SK-N-DZ (cell line): Measurements from ENCODE around the gene SUZ12. TPM values are rescaled to one million over a fixed set of nuclear protein-coding genes. Genes with fewer than 3 reads are reported as not detected.
"Not testable (repeated sequence)": the region's sequence is repeated elsewhere in the genome, so short reads cannot be mapped to it uniquely, and the experiment has no call there.

Experiments used
- DNase-seq: peaks from one replicate; pipeline ENCODE4 v3.0.0-alpha.2; 2015; ENCODE audit warnings: low spot score
- polyA plus RNA-seq, 2 experiments: library from polyadenylated mRNA; depleted of rRNA; stranded (reverse); fragments of >200 nt; gene quantifications; 2 replicates each; pipeline ENCODE4 v1.2.3, GENCODE V29; 2014

The SUZ12 gene
- polyA plus RNA-seq (2014; cell fraction: cytosol; rRNA removed) = 33.3 and 35.7 TPM in 2 replicates
- 42.1 and 50.1 TPM in 2 replicates for polyA plus RNA-seq (2014; cell fraction: nucleus; rRNA removed)

DNA sequence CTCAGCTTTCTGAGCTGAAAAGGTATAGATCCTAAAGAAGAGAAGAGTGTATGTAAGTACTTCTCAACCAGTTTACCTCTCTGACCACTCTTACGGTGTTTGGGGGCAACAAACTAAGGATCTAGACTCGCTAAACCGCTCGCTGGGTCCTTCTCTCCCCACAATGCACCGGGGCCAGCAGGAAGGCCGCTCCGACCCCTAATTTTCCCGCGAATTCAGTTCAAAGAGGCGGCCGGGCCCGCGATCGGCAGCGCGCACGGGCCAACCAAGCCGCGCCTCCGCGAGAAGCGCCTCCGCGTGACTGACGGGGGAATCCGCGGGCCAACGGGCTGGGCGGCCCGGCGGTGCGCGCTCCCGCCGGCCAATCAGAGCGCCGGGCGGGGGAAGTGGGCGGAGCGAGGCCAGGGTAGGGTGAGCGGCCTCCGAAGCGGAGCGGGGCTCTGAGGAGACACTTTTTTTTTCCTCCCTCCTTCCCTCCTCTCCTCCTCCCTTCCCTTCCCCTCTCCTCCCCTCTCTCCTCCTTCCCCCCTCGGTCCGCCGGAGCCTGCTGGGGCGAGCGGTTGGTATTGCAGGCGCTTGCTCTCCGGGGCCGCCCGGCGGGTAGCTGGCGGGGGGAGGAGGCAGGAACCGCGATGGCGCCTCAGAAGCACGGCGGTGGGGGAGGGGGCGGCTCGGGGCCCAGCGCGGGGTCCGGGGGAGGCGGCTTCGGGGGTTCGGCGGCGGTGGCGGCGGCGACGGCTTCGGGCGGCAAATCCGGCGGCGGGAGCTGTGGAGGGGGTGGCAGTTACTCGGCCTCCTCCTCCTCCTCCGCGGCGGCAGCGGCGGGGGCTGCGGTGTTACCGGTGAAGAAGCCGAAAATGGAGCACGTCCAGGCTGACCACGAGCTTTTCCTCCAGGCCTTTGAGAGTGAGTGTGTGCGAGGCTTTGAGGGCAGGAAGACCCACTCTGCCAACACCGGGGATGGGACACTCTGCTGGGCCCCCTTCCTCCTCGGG is at the start of gene SUZ12:
TSS of gene SUZ12 (plus strand) at position 393 of the 995 bp plus-strand sequence. CDS start at position 633, 240 bp downstream.
- DNase-seq = peak; percentile 93

DNA sequence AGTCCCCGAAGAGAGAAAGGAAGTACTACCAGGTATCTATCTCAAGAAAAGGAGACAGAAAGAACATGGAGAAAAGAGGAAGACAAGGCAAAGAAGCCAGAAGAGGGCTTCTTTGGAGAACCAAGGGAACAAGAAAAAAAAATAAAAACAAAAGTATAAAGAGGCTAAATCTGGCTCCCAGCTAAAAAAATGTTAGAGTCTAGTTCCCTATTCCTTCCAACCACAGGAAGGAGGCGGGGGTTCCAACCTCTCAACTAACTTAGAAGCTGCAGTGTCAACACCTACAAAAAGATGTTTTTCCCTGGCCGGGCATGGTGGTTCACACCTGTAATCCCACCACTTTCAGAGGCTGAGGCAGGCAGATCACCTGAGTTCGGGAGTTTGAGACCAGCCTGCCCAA is 48.7 kb upstream of the SUZ12 start:
- DNase-seq = no peak

DNA sequence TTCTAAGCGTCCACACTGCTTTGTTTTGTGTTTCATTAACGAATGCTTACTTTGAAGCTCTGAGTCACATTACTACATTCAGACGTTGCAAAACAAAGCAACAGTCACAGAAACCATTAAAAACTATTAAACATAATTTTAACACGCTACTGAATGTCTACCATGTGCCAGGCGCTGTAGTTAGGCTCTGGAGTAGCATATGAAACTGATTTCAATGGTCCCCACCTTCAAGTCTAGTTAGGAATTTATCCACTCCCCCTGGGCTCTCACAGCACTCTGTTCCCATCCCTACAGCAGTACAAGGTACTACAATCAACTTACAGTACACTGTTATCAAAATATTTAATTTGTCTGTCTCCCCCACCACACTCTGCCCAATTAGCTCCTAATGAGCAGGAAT is 35.9 kb upstream of the SUZ12 start:
- no peak for DNase-seq

DNA sequence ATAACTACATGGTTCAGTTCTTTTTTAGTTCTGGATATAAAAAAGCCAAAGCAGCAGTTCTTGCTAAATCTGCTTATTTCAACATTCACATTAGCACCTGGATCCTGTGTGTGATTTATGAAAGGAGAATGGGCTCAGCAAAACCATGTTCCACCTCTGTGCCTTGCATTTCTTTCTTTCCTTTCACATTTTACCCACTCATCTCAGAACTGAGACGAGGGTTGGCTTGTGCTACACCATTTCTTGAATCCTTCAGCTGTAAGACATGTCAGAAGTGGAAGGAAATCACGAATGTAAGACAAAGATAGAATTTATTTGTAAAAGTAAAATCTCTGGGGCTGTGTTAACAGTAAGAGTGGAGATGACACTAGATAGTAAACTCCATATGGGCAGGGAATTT is 34.1 kb upstream of the SUZ12 start:
- no peak for DNase-seq

DNA sequence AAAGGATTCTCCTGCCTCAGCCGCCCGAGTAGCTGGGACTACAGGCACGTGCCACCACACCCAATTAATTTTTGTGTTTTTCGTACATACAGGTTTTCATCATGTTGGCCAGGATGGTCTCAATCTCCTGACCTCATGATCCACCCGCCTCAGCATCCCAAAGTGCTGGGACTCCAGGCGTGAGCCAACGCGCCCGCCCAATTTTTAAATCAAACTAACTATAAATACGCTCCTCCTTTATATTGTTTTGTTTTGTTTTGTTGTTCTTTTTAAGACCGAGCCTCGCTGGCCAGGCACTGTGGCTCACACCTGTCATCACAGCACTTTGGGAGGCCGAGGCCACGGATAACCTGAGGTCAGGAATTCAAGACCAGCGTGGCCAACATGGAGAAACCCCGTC is 33.4 kb upstream of the SUZ12 start:
- no peak for DNase-seq

DNA sequence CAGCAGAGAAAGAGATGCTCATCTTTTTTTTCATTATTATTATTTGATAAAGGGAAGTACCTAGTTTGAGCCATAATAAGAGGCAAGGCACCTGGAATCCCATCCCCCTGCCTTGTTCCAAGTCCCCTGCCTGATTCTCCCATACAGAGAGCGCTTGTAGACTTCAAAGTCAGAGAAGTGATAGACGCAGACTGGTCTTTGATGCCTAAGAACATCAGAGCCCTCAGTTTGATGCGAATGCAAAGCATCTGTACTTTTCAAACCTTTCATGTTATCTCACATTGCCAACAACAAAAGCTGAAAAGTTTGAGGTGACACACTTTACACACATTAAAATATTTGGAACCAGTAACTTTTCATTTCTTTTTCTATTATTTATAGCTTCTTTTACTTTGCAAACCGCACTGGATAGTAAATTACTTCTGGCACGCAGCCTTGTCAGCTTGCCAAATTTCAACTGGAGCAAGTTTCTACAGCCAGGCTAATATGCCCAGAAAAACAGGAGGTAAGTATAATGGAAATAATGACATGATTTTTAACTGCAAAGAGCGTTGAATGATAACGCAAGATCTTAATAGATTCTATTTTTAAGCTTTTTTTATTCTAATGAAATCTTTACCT is 29.4 kb upstream of the SUZ12 start:
- DNase-seq = no peak

DNA sequence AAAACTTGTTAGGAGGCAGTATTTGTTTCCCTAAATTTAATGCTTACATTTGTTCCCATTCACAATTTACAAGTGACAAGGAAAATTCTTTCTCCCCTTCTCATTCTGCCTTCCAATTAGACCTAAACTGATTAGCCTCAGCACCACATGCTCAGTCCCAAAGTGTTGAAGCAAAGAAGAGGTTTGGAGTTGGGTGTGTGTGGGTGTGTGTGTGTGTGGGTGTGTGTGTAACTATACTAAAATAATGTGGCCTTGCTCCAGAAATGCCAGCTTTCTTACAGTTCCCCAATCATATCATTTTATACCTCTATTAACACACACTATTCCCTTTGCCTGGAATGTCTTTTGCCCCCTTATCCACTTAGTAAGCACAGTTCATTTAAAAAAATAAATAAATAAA is 28.4 kb upstream of the SUZ12 start:
- DNase-seq = no peak

DNA sequence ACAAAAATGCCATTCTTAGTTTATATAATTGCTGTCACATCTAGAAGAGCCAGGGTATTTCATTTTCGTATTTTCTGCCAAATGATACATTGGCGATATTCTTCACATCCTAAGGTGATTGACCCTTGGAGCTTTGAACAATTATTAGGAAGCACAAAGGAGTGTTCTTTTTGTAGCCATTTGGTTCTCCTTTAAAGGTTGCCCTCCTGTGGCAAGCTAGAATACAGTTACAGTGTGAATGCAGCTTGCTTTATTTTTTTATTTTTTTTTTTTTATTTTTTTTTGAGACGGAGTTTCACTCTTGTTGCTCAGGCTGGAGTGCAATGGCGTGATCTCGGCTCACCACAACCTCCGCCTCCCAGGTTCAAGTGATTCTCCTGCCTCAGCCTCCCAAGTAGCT is 24.1 kb upstream of the SUZ12 start:
- not testable (repeated sequence) for DNase-seq

DNA sequence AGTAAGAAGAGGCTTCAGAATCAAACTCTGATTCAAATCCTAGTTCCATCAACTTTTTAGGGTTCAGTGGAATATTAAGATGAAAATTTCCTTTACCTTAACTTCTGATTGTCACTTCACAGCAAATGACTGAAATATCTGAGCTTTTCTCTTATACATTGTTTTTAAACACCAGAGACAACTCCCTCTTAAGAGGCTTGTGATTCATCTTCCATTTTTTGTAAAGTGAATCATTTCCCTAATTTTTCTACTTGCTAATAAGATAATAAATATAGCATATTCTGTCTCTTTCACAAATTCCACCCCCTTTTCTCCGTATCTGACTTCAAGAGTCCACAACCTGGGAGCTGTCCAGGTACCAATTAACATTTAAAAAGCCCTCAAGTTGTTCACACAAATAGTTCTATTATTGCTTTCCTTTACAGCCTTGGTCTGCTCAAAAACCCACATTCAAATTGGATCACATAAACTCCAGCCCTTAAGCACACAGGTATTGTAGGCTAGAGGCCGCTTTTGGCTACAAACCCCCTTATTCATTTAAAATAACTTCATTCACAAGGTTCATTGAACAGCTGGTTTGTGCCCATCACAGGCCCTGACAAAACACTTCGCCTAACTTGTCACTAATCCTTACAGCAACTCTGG is 21.2 kb upstream of the SUZ12 start:
- DNase-seq = no peak

DNA sequence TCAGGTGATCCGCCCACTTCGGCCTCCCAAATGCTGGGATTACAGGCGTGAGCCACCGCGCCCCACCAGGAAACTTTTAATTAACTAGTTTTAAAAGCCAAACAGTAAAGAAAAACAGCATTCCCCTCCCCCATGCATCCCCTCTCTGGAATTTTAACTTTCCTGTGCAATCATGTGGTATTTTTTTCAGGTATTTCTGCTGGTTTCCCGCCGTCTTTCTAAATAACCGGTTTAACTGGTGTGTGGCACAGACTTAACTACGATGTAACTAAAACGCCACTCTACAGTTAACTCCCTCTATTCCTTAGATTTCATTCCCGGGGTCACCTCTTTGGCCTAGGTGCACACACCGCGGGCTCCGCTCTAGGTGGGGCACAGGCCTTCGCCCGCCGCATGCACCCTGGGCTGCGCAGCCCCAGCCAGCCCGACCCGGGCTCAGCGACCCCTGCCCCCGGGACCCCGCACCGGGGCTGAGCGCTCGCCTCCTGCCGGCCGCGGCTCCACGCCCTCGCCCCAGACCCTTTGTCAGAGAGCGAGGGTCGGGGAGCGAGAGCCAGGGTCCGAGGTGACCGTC is 20.2 kb upstream of the SUZ12 start:
- no peak for DNase-seq

DNA sequence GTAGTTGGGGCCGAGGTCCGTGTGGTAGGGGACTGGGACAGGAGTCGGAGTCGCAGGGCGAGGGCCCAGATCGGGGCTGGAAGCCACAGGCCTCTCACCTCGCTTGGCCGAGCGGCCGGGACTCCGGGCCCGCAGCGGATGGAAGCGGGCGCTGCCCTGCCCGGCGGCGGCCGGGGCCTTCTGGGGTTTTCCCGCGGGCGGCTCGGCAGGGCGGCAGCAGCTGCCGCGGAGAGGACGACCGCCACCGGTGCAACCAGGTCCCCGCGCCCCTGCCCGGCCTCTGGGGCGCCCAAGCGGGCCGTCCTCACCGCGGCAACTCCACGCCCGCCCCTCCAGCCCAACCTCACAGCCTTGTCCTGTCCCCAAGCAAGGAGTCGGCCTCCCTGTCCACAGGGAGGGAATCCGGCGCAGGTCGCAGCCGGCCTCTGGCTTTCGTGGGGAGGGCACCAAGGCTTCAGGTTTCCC is 19.7 kb upstream of the SUZ12 start:
- no peak for DNase-seq

DNA sequence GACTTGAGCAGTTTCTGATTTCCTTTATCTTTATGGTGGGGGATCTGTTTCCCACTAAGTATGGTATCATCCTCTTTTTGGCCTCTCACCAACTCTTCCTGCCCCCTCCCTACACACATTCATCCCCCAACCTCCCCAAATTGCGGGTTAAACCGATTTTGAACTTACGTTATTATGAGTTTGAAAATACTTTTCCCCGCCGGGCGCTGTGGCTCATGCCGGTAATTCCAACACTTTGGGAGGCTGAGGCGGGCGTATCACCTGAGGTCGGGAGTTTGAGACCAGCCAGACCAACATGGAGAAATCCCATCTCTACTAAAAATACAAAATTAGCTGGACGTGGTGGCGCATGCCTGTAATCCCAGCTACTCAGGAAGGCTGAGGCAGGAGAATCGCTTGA is 19.1 kb upstream of the SUZ12 start:
- DNase-seq = not testable (repeated sequence)

DNA sequence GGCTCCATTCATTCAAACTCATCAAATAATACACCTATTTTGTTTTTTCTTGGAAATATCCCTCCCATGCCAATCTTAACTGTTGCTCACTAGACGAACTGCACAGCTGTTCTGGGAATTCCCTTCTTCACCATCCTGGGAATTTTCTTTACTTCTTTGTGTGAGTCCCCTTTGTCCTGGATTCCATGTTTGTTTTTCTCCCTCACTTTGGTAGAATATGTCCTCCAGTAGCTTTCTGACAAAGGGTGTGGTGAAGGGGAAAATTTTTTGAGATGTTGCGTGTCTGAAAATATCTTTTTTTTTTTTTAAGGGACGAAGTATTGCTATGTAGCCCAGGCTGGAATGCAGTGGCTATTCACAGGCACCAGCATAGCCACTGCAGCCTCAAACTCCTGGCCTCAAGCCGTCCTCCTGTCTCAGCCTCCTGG is 18.1 kb upstream of the SUZ12 start:
- DNase-seq = no peak

DNA sequence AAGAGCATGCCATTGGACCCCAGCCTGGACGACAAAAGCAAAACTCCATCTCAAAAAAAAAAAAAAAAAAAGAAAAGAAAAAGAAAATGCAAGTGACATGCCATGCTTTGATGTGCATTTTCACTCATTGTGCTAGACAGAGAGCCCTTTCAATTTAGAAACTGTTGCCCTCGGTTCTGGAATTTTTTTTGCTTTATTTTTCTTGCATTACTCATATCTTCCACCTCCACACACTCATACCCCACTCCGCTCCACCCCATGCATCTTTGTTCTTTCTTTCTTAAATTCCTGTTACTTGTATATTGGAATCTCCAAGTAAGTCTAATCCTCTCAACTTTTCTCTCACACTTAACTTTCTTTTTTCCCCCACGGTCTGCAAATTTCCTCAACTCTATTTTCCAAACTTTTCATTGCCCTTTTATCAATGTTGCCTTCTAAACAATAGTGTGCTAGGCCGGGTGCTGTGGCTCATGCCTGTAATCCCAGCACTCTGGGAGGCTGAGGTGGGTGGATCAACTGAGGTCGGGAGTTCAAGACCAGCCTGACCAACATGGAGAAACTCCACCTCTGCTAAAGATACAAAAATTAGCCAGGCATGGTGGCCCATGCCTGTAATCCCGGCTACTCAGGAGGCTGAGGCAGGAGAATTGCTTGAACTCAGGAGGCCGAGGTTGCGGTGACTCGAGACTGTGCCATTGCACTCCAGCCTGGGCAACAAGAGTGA is 16.8 kb upstream of the SUZ12 start:
- DNase-seq = no peak

DNA sequence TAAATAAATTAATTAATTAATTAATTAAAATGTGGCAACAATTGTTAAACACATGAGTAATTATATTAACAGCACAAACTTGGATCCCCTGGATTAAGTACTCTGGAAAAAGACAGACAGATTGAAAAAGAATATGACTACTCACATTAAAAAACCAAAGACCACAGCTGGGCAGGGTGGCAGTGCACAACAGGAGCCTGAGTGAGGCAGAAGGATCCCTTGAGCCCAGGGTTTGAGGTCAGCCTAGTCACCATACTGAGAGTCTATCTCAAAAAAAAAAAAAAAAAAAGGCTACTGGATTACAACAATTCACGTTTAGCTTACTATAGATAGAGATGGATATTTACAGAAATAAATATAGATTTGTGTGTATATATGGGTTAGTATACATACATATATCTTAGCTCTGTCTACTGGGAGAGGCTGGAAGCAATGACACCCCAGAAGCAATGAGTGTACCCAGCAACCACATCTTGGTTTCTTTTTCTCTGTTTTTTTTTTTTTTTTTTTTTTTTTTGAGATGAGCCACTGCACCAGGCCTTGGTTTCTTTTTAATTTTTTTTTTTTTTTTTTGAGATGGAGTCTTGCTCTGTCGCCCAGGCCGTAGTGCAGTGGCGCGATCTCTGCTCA is 10.6 kb upstream of the SUZ12 start:
- DNase-seq = no peak

DNA sequence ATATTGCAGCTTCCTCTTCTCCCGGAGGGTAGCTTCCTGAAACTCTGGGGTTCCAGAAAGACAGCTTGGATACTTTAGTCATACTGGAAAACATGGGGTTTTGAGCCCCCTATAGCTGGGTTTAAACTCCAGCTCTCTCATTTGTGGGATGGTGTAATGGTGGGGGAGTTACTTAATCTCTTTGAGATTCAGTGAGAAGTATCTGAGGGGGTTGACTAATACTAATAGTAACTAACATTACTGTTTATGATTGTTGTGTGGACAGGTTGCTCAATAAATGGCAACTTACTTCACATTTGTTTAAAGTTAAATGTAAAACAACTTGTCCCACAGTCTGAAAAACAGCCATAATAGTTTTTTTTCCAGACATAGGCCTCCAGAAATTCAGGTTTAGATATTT is 5.1 kb upstream of the SUZ12 start:
- no peak for DNase-seq

DNA sequence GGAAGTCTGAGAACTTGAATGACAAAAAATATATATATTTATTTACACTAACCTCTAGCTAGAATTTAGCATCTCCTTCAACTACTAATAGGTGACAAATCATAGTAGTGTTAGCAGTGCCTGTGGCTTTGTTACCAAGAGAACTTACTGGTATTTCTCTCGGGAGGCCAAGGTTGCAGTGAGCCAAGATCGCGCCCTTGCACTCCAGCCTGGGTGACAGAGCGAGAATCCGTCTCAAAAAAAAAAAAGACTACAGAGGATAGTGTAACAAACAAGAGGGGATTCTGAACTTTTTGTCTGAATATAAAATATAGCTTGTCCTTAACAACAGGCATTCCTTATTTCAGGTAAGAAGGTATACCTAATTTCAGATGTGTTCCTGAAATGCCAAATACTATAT is 1.3 kb upstream of the SUZ12 start:
- DNase-seq = no peak

DNA sequence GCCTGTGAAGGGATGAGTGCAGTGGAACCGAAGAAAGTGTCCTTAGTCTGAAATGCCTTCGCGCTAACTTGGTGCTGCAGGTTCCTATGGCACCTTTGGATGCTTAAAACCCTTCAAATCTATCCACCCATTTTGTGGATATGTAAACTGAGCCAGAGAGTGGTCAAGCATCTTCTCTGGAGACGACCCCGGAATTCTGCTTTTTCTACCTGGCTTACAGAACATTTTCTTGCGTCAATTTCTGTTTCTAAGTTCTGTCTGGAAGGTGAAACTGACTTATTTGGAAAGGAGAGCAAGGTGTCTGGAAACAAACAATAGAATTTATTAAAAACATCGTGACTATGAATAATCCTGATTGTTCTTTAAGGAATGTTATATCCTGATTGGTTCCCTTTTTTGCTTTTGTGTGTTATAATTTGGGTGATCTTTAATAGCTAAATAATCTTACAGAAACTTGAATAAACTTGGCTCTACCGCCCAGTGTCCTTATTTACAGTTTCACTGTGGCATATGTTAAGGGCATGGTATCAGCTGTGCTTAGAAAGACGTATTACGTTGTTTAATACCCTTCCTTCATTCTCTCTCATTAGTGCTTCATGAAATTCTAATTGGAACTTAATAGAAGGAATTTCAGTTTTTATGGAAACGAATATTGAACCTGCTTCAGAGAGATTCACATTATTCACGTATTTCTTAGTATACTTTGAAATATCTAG is 1.3 kb downstream of the SUZ12 start:
- not testable (repeated sequence) for DNase-seq

DNA sequence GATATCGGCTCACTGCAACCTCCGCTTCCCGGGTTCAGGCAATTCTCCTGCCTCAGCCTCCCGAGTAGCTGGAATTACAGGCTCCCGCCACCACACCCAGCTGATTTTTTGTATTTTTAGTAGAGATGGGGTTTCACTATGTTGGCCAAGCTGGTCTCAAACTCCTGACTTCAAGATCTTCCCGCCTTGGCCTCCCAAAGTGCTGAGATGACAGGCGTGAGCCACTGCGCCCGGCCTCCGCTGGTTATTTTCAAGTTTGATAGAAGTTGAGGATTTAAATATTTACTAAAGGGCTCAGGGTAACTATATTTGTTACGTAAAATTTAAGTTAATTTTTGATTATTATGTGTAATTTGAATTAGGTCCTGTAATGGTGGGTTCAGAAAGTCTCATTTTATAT is 5.1 kb downstream of the SUZ12 start:
- not testable (repeated sequence) for DNase-seq

DNA sequence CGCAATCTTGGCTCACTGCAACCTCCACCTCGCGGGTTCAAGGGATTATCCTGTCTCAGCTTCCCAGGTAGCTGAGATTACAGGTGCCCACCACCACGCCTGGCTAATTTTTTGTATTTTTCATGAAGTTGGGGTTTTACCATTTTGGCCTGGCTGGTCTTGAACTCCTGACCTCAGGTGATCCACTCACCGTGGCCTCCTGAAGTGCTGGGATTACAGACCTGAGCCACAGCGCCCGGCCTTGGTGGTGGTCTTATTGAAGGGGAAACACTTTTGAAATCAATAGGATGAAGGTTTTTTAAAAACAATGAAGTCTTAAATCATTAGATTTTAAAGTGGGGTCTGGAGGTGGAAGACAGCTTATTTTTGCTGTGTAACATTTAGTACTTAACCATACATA is 5.6 kb downstream of the SUZ12 start:
- DNase-seq = not testable (repeated sequence)
